GM12875 (cell line): Measurements from ENCODE around the gene MARCKS.
A peak's percentile ranks its signal among the peaks of the same experiment; 100 is the strongest.

Source experiments
- H3K4me3 ChIP-seq: one replicate; pipeline ENCODE4 v1.5.1; 2011; ENCODE audit warnings: low read depth, low read length, control low read depth
- TF ChIP-seq, protein P1 (sequence below): IDR thresholded peaks from 2 replicates; pipeline ENCODE4 v1.5.1; 2011; ENCODE audit warnings: low read depth, mild to moderate bottlenecking, control low read depth, inconsistent platforms, low read length, moderate library complexity, borderline replicate concordance; ENCODE audit not compliant: insufficient read depth

Gene MARCKS, protein sequence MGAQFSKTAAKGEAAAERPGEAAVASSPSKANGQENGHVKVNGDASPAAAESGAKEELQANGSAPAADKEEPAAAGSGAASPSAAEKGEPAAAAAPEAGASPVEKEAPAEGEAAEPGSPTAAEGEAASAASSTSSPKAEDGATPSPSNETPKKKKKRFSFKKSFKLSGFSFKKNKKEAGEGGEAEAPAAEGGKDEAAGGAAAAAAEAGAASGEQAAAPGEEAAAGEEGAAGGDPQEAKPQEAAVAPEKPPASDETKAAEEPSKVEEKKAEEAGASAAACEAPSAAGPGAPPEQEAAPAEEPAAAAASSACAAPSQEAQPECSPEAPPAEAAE

DNA sequence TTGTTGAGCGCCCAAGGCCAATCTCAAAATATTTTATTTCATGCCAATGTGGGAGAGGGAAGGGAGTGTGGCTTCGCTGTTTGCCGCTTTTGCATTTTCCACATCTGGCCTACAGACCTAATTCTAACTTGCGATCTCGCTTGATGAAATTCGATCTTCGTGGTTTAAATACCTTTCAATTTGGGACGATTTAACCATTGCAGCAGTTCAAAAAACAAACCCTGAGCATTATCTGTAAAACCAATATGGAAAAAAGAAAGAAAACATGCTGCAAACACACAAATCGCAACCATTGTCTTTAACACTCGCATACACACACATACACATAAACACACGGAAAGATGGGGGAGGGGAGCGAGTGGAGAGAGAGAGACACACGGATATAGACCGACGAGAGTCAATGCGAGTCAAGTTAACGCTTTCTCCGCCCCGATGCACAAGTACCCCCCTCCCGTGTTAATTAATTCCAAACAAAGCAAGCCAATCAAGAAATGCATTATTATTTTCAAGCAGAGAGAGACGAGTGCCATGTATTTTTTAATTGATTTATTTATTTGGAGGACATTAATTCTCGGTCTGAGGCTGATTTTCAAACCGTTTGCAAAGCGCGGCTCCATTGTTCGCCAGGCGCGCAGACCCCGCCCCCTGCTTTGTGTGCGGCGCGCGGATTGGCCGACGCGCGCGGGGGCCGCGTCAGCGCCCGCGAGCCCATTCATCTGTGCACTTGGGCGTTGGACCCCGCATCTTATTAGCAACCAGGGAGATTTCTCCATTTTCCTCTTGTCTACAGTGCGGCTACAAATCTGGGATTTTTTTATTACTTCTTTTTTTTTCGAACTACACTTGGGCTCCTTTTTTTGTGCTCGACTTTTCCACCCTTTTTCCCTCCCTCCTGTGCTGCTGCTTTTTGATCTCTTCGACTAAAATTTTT, at the start of gene MARCKS:
MARCKS (plus strand) TSS at position 721 of the 931 bp plus-strand sequence. CDS start 401 bp downstream, outside the sequence.
- TF ChIP-seq, protein P1, sequence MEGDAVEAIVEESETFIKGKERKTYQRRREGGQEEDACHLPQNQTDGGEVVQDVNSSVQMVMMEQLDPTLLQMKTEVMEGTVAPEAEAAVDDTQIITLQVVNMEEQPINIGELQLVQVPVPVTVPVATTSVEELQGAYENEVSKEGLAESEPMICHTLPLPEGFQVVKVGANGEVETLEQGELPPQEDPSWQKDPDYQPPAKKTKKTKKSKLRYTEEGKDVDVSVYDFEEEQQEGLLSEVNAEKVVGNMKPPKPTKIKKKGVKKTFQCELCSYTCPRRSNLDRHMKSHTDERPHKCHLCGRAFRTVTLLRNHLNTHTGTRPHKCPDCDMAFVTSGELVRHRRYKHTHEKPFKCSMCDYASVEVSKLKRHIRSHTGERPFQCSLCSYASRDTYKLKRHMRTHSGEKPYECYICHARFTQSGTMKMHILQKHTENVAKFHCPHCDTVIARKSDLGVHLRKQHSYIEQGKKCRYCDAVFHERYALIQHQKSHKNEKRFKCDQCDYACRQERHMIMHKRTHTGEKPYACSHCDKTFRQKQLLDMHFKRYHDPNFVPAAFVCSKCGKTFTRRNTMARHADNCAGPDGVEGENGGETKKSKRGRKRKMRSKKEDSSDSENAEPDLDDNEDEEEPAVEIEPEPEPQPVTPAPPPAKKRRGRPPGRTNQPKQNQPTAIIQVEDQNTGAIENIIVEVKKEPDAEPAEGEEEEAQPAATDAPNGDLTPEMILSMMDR = no peak
- H3K4me3 ChIP-seq = peak within 1 kb of the TSS; percentile 72

GRCh38 chr6:113809826-113810225, 47.3 kb upstream of the MARCKS start:
- TF ChIP-seq, protein P1 = no peak

DNA sequence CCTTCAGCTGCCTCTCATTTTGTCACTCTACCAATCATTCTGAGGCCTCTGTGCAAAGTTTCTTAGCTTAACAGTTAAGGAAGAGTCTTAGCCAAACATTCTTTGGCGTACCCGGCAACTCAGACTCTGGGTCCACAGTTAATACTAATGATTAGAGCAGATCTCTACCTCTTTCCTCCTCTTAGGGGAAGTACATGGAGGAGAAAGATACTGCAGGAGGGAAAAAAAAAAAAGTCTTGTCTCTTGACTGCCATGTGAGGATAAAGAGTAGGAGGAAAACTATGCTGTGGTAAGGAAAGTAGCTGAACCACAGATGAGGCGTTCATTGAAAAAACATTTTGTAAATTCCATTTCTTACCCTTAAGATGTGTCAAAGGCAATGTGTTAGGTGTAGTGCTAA, 44.0 kb upstream of the MARCKS start:
- TF ChIP-seq, protein P1 = no peak
- no peak overlapping the region for H3K4me3 ChIP-seq

More at GRCh38 chr6:113809826-113810225, 47.3 kb upstream of the MARCKS start:
- no peak overlapping the region for H3K4me3 ChIP-seq

GRCh38 chr6:113818578-113818977, 38.6 kb upstream of the MARCKS start:
- TF ChIP-seq, protein P1 = no peak
- H3K4me3 ChIP-seq = no peak overlapping the region

- H3K4me3 ChIP-seq = no peak overlapping the region
- TF ChIP-seq, protein P1 = no peak
Observed at GRCh38 chr6:113819169-113819830, 37.8 kb upstream of the MARCKS start.

DNA sequence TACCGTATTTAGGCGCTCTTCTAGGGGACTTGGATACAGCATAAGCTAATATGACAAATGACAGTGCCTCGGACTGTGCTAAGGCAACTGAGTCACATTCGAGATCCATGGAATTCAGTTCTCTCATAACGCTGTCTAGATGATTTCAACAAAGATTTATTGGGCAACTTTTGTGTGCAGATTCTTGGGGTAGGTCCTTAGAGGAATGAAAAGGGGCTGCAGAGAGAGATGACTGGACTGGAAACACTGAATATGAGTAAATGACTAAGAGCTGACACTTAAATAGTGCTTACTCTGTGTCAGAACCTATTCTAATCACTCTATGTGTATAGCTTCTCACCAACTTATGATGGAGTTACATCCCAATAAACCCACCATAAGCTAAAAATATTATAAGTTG, 36.4 kb upstream of the MARCKS start:
- H3K4me3 ChIP-seq = no peak overlapping the region
- TF ChIP-seq, protein P1 = no peak
